ENCODE data around the gene PAPSS1.

The PAPSS1 gene

GRCh38 chr4:107600436-107600835, 119.6 kb downstream of the PAPSS1 start:
- no peaks in the 10 kb centered on the region for H3K9me3 ChIP-seq (ENCODE audit: control insufficient read depth in 2 of 2, low read length in 2 of 2)
- H3K27me3 ChIP-seq (ENCODE audit: control insufficient read depth in 1 of 2, insufficient read depth in 2 of 2, low read length in 2 of 2) = no peaks in the 10 kb centered on the region
- no peaks in the 10 kb centered on the region for H3K36me3 ChIP-seq (ENCODE audit: control insufficient read depth in 2 of 2, insufficient read depth in 2 of 2, low read length in 2 of 2)
- no peak overlapping the region for H3K27ac ChIP-seq (ENCODE audit: low read length)
- H3K4me1 ChIP-seq (ENCODE audit: control insufficient read depth, insufficient read depth, low read length) = no peaks in the 10 kb centered on the region
- no peak overlapping the region for H3K9ac ChIP-seq (ENCODE audit: low read length in 2 of 2)
- H3K4me3 ChIP-seq (ENCODE audit: low read length in 2 of 2) = no peak overlapping the region

GRCh38 chr4:107599841-107600240, 120.2 kb downstream of the PAPSS1 start:
- Histone ChIP-seq H3K36me3 (ENCODE audit: control insufficient read depth in 2 of 2, insufficient read depth in 2 of 2, low read length in 2 of 2) (no peaks in the 10 kb centered on the region), H3K27me3 (ENCODE audit: control insufficient read depth in 1 of 2, insufficient read depth in 2 of 2, low read length in 2 of 2) (no peaks in the 10 kb centered on the region)

GRCh38 chr4:107593230-107593629, 126.8 kb downstream of the PAPSS1 start:
- Histone ChIP-seq H3K4me3 (ENCODE audit: low read length in 2 of 2) (no peak overlapping the region), H3K27me3 (ENCODE audit: control insufficient read depth in 1 of 2, insufficient read depth in 2 of 2, low read length in 2 of 2) (no peaks in the 10 kb centered on the region), H3K27ac (ENCODE audit: low read length) (no peak overlapping the region), H3K9ac (ENCODE audit: low read length in 2 of 2) (no peak overlapping the region), H3K9me3 (ENCODE audit: control insufficient read depth in 2 of 2, low read length in 2 of 2) (peaks cover 0 to 4% of the 10 kb centered on the region in 2 donors), H3K36me3 (ENCODE audit: control insufficient read depth in 2 of 2, insufficient read depth in 2 of 2, low read length in 2 of 2) (no peaks in the 10 kb centered on the region), H3K4me1 (ENCODE audit: control insufficient read depth, insufficient read depth, low read length) (no peaks in the 10 kb centered on the region)

More at GRCh38 chr4:107599841-107600240, 120.2 kb downstream of the PAPSS1 start:
- H3K9ac ChIP-seq (ENCODE audit: low read length in 2 of 2) = no peak overlapping the region
- no peak overlapping the region for H3K27ac ChIP-seq (ENCODE audit: low read length)
- no peak overlapping the region for H3K4me3 ChIP-seq (ENCODE audit: low read length in 2 of 2)
- no peaks in the 10 kb centered on the region for H3K9me3 ChIP-seq (ENCODE audit: control insufficient read depth in 2 of 2, low read length in 2 of 2)
- no peaks in the 10 kb centered on the region for H3K4me1 ChIP-seq (ENCODE audit: control insufficient read depth, insufficient read depth, low read length)

GRCh38 chr4:107592519-107592918, 127.5 kb downstream of the PAPSS1 start:
- Histone ChIP-seq H3K36me3 (ENCODE audit: control insufficient read depth in 2 of 2, insufficient read depth in 2 of 2, low read length in 2 of 2) (no peaks in the 10 kb centered on the region), H3K9me3 (ENCODE audit: control insufficient read depth in 2 of 2, low read length in 2 of 2) (peaks cover 0 to 4% of the 10 kb centered on the region in 2 donors), H3K4me1 (ENCODE audit: control insufficient read depth, insufficient read depth, low read length) (no peaks in the 10 kb centered on the region), H3K9ac (ENCODE audit: low read length in 2 of 2) (no peak overlapping the region), H3K27ac (ENCODE audit: low read length) (no peak overlapping the region), H3K27me3 (ENCODE audit: control insufficient read depth in 1 of 2, insufficient read depth in 2 of 2, low read length in 2 of 2) (no peaks in the 10 kb centered on the region), H3K4me3 (ENCODE audit: low read length in 2 of 2) (no peak overlapping the region)

- no peaks in the 10 kb centered on the region for H3K36me3 ChIP-seq (ENCODE audit: control insufficient read depth in 2 of 2, insufficient read depth in 2 of 2, low read length in 2 of 2)
- no peak overlapping the region for H3K9ac ChIP-seq (ENCODE audit: low read length in 2 of 2)
- H3K27me3 ChIP-seq (ENCODE audit: control insufficient read depth in 1 of 2, insufficient read depth in 2 of 2, low read length in 2 of 2) = no peaks in the 10 kb centered on the region
- peaks cover 0 to 4% of the 10 kb centered on the region in 2 donors for H3K9me3 ChIP-seq (ENCODE audit: control insufficient read depth in 2 of 2, low read length in 2 of 2)
- no peaks in the 10 kb centered on the region for H3K4me1 ChIP-seq (ENCODE audit: control insufficient read depth, insufficient read depth, low read length)
- H3K27ac ChIP-seq (ENCODE audit: low read length) = no peak overlapping the region
- H3K4me3 ChIP-seq (ENCODE audit: low read length in 2 of 2) = no peak overlapping the region
These were observed 130.8 kb downstream of the PAPSS1 start for GRCh38 chr4:107589269-107589668.

- no peaks in the 10 kb centered on the region for H3K4me1 ChIP-seq (ENCODE audit: control insufficient read depth, insufficient read depth, low read length)
- H3K27me3 ChIP-seq (ENCODE audit: control insufficient read depth in 1 of 2, insufficient read depth in 2 of 2, low read length in 2 of 2) = no peaks in the 10 kb centered on the region
- H3K9me3 ChIP-seq (ENCODE audit: control insufficient read depth in 2 of 2, low read length in 2 of 2) = peaks cover 0 to 4% of the 10 kb centered on the region in 2 donors
- no peak overlapping the region for H3K27ac ChIP-seq (ENCODE audit: low read length)
- H3K36me3 ChIP-seq (ENCODE audit: control insufficient read depth in 2 of 2, insufficient read depth in 2 of 2, low read length in 2 of 2) = no peaks in the 10 kb centered on the region
- no peak overlapping the region for H3K9ac ChIP-seq (ENCODE audit: low read length in 2 of 2)
- H3K4me3 ChIP-seq (ENCODE audit: low read length in 2 of 2) = no peak overlapping the region
These were observed 133.7 kb downstream of the PAPSS1 start for GRCh38 chr4:107586371-107586770.

- no peak overlapping the region for H3K27ac ChIP-seq (ENCODE audit: low read length)
- H3K4me3 ChIP-seq (ENCODE audit: low read length in 2 of 2) = no peak overlapping the region
- H3K9ac ChIP-seq (ENCODE audit: low read length in 2 of 2) = no peak overlapping the region
These were observed 140.9 kb downstream of the PAPSS1 start for GRCh38 chr4:107579099-107579498.

GRCh38 chr4:107578321-107578720, 141.7 kb downstream of the PAPSS1 start:
- Histone ChIP-seq H3K4me1 (ENCODE audit: control insufficient read depth, insufficient read depth, low read length) (no peaks in the 10 kb centered on the region), H3K36me3 (ENCODE audit: control insufficient read depth in 2 of 2, insufficient read depth in 2 of 2, low read length in 2 of 2) (no peaks in the 10 kb centered on the region), H3K27me3 (ENCODE audit: control insufficient read depth in 1 of 2, insufficient read depth in 2 of 2, low read length in 2 of 2) (no peaks in the 10 kb centered on the region), H3K9me3 (ENCODE audit: control insufficient read depth in 2 of 2, low read length in 2 of 2) (no peaks in the 10 kb centered on the region), H3K4me3 (ENCODE audit: low read length in 2 of 2) (no peak overlapping the region), H3K9ac (ENCODE audit: low read length in 2 of 2) (no peak overlapping the region), H3K27ac (ENCODE audit: low read length) (no peak overlapping the region)

More at GRCh38 chr4:107579099-107579498, 140.9 kb downstream of the PAPSS1 start:
- no peaks in the 10 kb centered on the region for H3K4me1 ChIP-seq (ENCODE audit: control insufficient read depth, insufficient read depth, low read length)
- H3K27me3 ChIP-seq (ENCODE audit: control insufficient read depth in 1 of 2, insufficient read depth in 2 of 2, low read length in 2 of 2) = no peaks in the 10 kb centered on the region
- H3K36me3 ChIP-seq (ENCODE audit: control insufficient read depth in 2 of 2, insufficient read depth in 2 of 2, low read length in 2 of 2) = no peaks in the 10 kb centered on the region
- H3K9me3 ChIP-seq (ENCODE audit: control insufficient read depth in 2 of 2, low read length in 2 of 2) = no peaks in the 10 kb centered on the region

- Histone ChIP-seq H3K27ac (ENCODE audit: low read length) (no peak overlapping the region), H3K36me3 (ENCODE audit: control insufficient read depth in 2 of 2, insufficient read depth in 2 of 2, low read length in 2 of 2) (no peaks in the 10 kb centered on the region), H3K4me1 (ENCODE audit: control insufficient read depth, insufficient read depth, low read length) (no peaks in the 10 kb centered on the region), H3K27me3 (ENCODE audit: control insufficient read depth in 1 of 2, insufficient read depth in 2 of 2, low read length in 2 of 2) (no peaks in the 10 kb centered on the region), H3K9me3 (ENCODE audit: control insufficient read depth in 2 of 2, low read length in 2 of 2) (no peaks in the 10 kb centered on the region), H3K9ac (ENCODE audit: low read length in 2 of 2) (no peak overlapping the region), H3K4me3 (ENCODE audit: low read length in 2 of 2) (no peak overlapping the region)
These were observed 142.3 kb downstream of the PAPSS1 start for GRCh38 chr4:107577743-107578142.

GRCh38 chr4:107575243-107575642, 144.8 kb downstream of the PAPSS1 start:
- no peaks in the 10 kb centered on the region for H3K27me3 ChIP-seq (ENCODE audit: control insufficient read depth in 1 of 2, insufficient read depth in 2 of 2, low read length in 2 of 2)
- no peaks in the 10 kb centered on the region for H3K4me1 ChIP-seq (ENCODE audit: control insufficient read depth, insufficient read depth, low read length)
- no peak overlapping the region for H3K27ac ChIP-seq (ENCODE audit: low read length)
- no peak overlapping the region for H3K9ac ChIP-seq (ENCODE audit: low read length in 2 of 2)
- no peaks in the 10 kb centered on the region for H3K36me3 ChIP-seq (ENCODE audit: control insufficient read depth in 2 of 2, insufficient read depth in 2 of 2, low read length in 2 of 2)
- no peaks in the 10 kb centered on the region for H3K9me3 ChIP-seq (ENCODE audit: control insufficient read depth in 2 of 2, low read length in 2 of 2)
- H3K4me3 ChIP-seq (ENCODE audit: low read length in 2 of 2) = no peak overlapping the region

- Histone ChIP-seq H3K4me3 (ENCODE audit: low read length in 2 of 2) (no peak overlapping the region), H3K27ac (ENCODE audit: low read length) (no peak overlapping the region), H3K36me3 (ENCODE audit: control insufficient read depth in 2 of 2, insufficient read depth in 2 of 2, low read length in 2 of 2) (no peaks in the 10 kb centered on the region), H3K9me3 (ENCODE audit: control insufficient read depth in 2 of 2, low read length in 2 of 2) (no peaks in the 10 kb centered on the region), H3K9ac (ENCODE audit: low read length in 2 of 2) (no peak overlapping the region), H3K4me1 (ENCODE audit: control insufficient read depth, insufficient read depth, low read length) (no peaks in the 10 kb centered on the region), H3K27me3 (ENCODE audit: control insufficient read depth in 1 of 2, insufficient read depth in 2 of 2, low read length in 2 of 2) (no peaks in the 10 kb centered on the region)
These were observed 147.8 kb downstream of the PAPSS1 start for GRCh38 chr4:107572281-107572680.
